AML-193 (cell line): ENCODE results near the gene TWF2.

ENCODE experiments used
- DNase-seq, 2 experiments: peaks; one replicate each; lab custom pipeline; 2025; lab: John Stamatoyannopoulos, UW

TWF2 gene

GRCh38 chr3:52222319-52223221 lies 16.4 kb downstream of the TWF2 start:
- DNase-seq, result no peak

- DNase-seq, result no peak
Measured at GRCh38 chr3:52221563-52222318, 17.2 kb downstream of the TWF2 start.

DNA sequence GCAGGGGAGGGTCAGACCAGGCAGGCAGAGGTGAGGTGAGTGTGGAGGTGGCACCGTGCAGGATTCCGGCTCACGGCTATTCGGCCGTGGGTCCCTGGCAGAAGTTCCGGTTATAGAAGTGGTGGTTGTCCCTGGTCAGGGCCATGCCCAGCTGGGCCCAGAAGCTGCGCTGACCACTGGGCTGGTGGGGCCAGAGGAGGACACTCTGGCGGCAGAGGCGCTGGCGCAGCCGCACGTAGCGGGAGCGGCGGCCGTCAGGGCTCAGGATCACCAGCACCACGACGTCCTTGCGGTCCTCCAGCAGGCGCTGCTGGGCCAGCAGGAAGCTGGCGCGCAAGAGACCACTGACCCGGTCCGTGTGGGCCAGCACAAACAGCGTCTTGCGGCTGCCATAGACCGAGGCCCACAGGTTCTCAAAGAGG lies 17.8 kb downstream of the TWF2 start:
- no peak for DNase-seq

DNA sequence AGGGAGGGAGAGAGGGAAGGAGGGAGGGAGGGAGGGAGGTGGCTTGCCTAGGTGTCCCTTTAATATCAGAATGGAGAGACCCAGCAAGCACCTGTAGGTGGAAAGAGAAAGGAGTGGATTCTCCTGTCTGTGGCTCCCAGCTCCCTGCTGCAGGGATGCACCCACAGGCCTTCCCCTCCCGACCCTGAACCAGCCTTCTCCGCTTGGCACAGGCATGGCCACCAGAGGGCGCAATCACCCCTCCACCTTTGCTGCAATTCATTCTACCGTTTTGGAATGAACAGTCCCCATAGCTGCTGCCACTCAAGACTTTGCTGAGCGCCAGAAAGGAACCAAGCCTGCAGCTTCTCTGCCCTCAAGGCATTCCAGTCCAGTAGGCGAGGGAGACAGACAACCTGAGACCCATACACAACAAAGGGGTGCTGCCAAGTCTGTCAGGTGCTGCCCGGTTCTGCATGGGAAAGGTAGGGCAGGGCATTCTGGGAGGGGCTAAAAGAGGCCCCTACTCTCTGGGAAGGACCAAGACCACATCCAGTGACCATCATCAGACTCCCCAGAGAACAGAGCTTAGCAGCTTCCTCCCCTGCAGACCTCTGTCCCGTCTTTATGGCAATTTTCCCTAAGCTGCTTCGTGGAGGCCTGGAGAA lies 18.5 kb downstream of the TWF2 start:
- peak; percentile 87 to 90 for DNase-seq

- DNase-seq, result no peak
Measured at GRCh38 chr3:52218937-52219650, 19.9 kb downstream of the TWF2 start.

GRCh38 chr3:52218454-52218853 lies 20.5 kb downstream of the TWF2 start:
- no peak for DNase-seq

GRCh38 chr3:52218026-52218425 lies 20.9 kb downstream of the TWF2 start:
- no peak for DNase-seq

DNA sequence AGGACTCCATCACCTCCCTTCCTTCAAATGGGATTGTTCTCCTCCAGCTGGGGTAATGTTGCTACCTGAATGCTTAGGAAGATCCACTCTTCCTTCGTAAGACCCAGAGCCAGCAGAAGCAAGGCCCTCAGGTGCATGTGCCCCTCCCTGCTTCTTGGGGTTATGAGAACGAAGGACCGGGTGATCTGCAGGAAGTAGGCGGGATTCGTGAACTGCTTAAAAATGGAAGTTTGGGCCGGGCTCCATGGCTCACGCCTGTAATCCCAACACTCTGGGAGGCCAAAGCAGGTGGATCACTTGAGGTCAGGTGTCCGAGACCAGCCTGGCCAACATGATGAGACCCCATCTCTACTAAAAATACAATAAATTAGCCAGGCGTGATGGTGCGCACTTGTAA lies 21.6 kb downstream of the TWF2 start:
- no peak for DNase-seq

GRCh38 chr3:52216585-52217408 lies 22.2 kb downstream of the TWF2 start:
- DNase-seq, result no peak

GRCh38 chr3:52215351-52215750 lies 23.6 kb downstream of the TWF2 start:
- no peak for DNase-seq

DNA sequence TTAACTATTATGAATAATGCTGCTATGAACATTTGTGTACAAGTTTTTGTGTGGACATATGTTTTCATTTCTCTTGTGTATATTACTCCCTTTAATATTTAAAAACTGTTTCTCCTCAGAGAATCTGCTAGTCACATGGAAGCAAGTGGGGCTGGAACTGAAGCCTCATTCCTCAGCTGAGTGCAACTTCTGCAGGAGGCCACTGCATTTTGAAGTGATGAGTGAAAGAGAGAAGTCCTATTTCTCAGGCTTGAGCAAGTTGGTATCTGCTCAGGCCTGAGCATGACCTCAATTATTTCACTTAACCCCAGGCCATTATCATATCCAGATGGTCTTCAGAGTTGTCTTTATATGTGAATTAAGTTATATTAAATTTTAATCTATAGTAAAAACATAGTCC lies 25.1 kb downstream of the TWF2 start:
- no peak for DNase-seq

GRCh38 chr3:52213005-52213404 lies 26.0 kb downstream of the TWF2 start:
- no peak for DNase-seq

DNA sequence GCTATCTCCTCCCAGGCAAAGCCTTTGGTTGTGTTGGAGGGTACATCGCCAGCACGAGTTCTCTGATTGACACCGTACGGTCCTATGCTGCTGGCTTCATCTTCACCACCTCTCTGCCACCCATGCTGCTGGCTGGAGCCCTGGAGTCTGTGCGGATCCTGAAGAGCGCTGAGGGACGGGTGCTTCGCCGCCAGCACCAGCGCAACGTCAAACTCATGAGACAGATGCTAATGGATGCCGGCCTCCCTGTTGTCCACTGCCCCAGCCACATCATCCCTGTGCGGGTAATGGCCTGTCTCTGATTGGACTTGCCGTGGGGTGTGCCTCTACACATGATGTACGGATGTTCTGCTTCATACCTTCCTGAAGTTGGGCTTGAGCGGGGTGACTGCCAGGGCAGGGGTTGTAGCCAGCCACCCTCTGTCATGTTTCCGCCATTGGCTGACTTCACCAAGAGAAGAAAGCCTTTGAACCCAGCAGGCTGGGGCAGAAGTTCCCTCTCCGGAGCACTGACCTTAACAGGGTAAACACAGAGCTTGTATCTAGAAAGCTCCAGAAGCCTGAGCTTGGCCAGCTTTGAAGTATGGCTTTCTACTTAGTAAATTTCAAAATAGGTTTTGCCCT lies 27.6 kb downstream of the TWF2 start:
- DNase-seq, result no peak

GRCh38 chr3:52210550-52211046 lies 28.4 kb downstream of the TWF2 start:
- DNase-seq, result peak; percentile 95 to 96

DNA sequence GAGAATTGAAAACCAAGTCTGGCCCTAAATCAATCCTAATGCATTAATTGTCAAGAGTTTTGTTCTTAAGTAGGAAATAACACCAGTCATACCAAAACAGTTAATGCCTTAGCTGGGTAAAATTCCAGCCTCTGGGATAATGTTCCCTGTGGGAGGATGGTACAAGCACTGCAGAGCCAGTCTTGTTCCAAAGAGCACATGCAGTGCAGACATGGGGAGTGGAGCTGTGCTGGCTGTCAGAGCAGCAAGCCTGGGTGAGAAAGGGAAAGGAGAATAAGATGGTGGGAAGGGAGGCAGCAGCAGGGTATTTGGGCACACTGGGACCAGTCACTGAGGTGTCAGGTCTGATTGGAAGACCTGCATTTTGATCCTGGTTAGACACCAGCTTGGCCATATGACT lies 28.9 kb downstream of the TWF2 start:
- no peak for DNase-seq

DNA sequence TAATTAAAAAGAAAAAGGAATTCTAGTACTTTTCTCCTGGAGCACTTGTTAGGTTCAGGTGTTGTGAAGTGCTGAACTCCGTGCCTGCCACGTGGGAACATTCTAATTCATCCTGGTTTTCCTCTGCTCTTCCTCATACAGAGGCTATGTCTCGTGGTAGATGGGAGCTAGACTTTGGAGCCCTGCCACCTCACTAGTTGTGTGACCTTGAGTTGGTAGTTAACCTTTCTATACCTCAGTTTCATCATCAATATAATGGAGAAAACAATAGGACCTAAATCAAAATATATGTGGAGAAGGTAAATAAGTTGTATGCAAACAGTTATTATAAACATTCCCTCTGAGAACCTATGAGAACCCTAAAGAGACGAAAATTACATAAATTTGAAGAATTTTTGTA lies 30.4 kb downstream of the TWF2 start:
- no peak for DNase-seq

- no peak for DNase-seq
Measured at GRCh38 chr3:52205727-52206372, 33.1 kb downstream of the TWF2 start.

GRCh38 chr3:52204337-52205073 lies 34.5 kb downstream of the TWF2 start:
- peak; percentile 48 to 49 for DNase-seq

- DNase-seq, result no peak
Measured at GRCh38 chr3:52203701-52204100, 35.3 kb downstream of the TWF2 start.
